GM12878 (cell line): Measurements from ENCODE around the gene EXOC4. TPM values are rescaled to one million over a fixed set of nuclear protein-coding genes. Genes with fewer than 3 reads are reported as not detected.

Experiments used
- ATAC-seq: fragments of 200-7000 bp; cut with Tn5 transposase; 3 replicates; pipeline ENCODE4 v1.9.1; 2020; ENCODE audit warnings: mild to moderate bottlenecking, moderate library complexity
- BruUV-seq: library from RNA; stranded (reverse); fragments of 400-500 nt; replicated peaks from 2 replicates; lab custom pipeline; 2021; lab: Mats Ljungman, UMichigan
- CTCF ChIA-PET: fragments of 300-600 bp; sonication (Branson Sonifier 250); formaldehyde crosslinking; extraction: SDS; loops from one replicate; lab custom pipeline; 2021; ENCODE audit warnings: inconsistent platforms; lab: Yijun Ruan, JAX
- POLR2A ChIA-PET: fragments of 350-600 bp; formaldehyde crosslinking; extraction: SDS; loops from one replicate; lab custom pipeline; 2021; ENCODE audit warnings: inconsistent platforms; lab: Charles Lee
- RAD21 ChIA-PET: fragments of 300-600 bp; sonication (Branson Sonifier 250); formaldehyde crosslinking; loops from one replicate; lab custom pipeline; 2023; ENCODE audit warnings: antibody characterized with exemption; ENCODE audit not compliant: unreplicated experiment; lab: Charles Lee
- SMC1A ChIA-PET: fragments of 300-600 bp; sonication (Branson Sonifier 250); formaldehyde crosslinking; loops from one replicate; lab custom pipeline; 2023; ENCODE audit not compliant: unreplicated experiment, uncharacterized antibody; lab: Charles Lee
- DNase-seq: peaks from one replicate; pipeline ENCODE4 v3.0.0-alpha.2; 2011; ENCODE audit warnings: low read depth, low spot score
- FAIRE-seq: peaks from 3 replicates; lab custom pipeline; 2011; peaks lifted over from hg19 to GRCh38; lab: Jason Lieb, UNC
- H2AFZ ChIP-seq: 2 replicates; pipeline ENCODE4 v1.6.0; 2011; ENCODE audit warnings: low read depth, low read length, control low read depth; ENCODE audit not compliant: control insufficient read depth
- H3K27ac ChIP-seq: 2 replicates; pipeline ENCODE4 v1.5.1; 2011; ENCODE audit warnings: control low read depth; ENCODE audit not compliant: control insufficient read depth, insufficient read depth
- H3K27me3 ChIP-seq, 2 experiments: replicated peaks in 1 of 2; 2 replicates each; pipeline versions ENCODE4 v1.6.0 to v1.6.1; 2011; ENCODE audit warnings: low read length in 1 of 2; ENCODE audit not compliant: control insufficient read depth in 2 of 2, insufficient read depth in 2 of 2
- H3K36me3 ChIP-seq, 2 experiments: 2 replicates each; pipeline ENCODE4 v1.5.1; 2011; ENCODE audit warnings: low read length in 1 of 2; ENCODE audit not compliant: control insufficient read depth in 2 of 2, insufficient read depth in 2 of 2
- H3K4me1 ChIP-seq: 2 replicates; pipeline ENCODE4 v1.6.1; 2011; ENCODE audit warnings: mild to moderate bottlenecking, low read length, moderate library complexity, mixed read lengths; ENCODE audit not compliant: control insufficient read depth, insufficient read depth
- H3K4me2 ChIP-seq: 2 replicates; pipeline ENCODE4 v1.6.0; 2011; ENCODE audit warnings: control low read depth; ENCODE audit not compliant: control insufficient read depth, insufficient read depth
- H3K4me3 ChIP-seq: fragments of 200-600 bp; sonication (generic); 2 replicates; pipeline ENCODE4 v1.5.1; 2016
- H3K79me2 ChIP-seq: 2 replicates; pipeline ENCODE4 v1.6.0; 2011; ENCODE audit warnings: low read length; ENCODE audit not compliant: control insufficient read depth, insufficient read depth
- H3K9ac ChIP-seq: 2 replicates; pipeline ENCODE4 v1.8.0; 2011; ENCODE audit warnings: low read length, control low read depth, mixed read lengths; ENCODE audit not compliant: control insufficient read depth, insufficient read depth
- H3K9me3 ChIP-seq: replicated peaks from 3 replicates; pipeline ENCODE4 v1.5.1; 2011; ENCODE audit warnings: mild to moderate bottlenecking, low read length; ENCODE audit not compliant: control insufficient read depth, insufficient read depth
- H4K20me1 ChIP-seq: 2 replicates; pipeline ENCODE4 v1.6.0; 2011; ENCODE audit not compliant: control insufficient read depth, insufficient read depth
- MEF2B ChIP-seq: fragments of 450-650 bp; IDR thresholded peaks from 2 replicates; pipeline ENCODE4 v1.6.1; 2018; ENCODE audit warnings: mild to moderate bottlenecking, moderate library complexity; ENCODE audit not compliant: partially characterized antibody, poor library complexity, severe bottlenecking
- RELA ChIP-seq: fragments of 450-650 bp; IDR thresholded peaks from 2 replicates; pipeline ENCODE4 v1.8.0; 2014; ENCODE audit warnings: borderline replicate concordance; ENCODE audit not compliant: partially characterized antibody
- SPI1 ChIP-seq: IDR thresholded peaks from 2 replicates; pipeline ENCODE4 v1.6.1; 2011; ENCODE audit warnings: low read depth, mild to moderate bottlenecking, low read length, moderate library complexity, borderline replicate concordance; ENCODE audit not compliant: insufficient read depth
- WGBS: methylation state at CpG from one replicate; pipeline ENCODE4 v1.1.6; 2016; ENCODE audit warnings: low lambda C conversion rate; ENCODE audit not compliant: insufficient replicate concordance, insufficient coverage; ENCODE audit errors: missing lambda C conversion rate; 5-methylcytosine and 5-hydroxymethylcytosine counted together
- in situ Hi-C: fragments of 300-500 bp; cut with MboI; formaldehyde crosslinking; loops from 9 replicates; pipeline ENCODE4 v1.14.3; 2018; ENCODE audit warnings: mixed read lengths
- intact Hi-C: fragments of 100-400 bp; cut with micrococcal nuclease; formaldehyde crosslinking; loops from one replicate; pipeline ENCODE4 v1.14.2; 2022; ENCODE audit not compliant: unreplicated experiment
- polyA plus RNA-seq, 11 experiments: library from polyadenylated mRNA; depleted of rRNA in 4 of 11; unstranded in 6 of 11; stranded (reverse) in 5 of 11; fragments of >200 nt; fragmentation: Nextera tagmentation in 4 of 11; fragmentation: Illumina TruSeq in 1 of 11; extraction: Ambion mirVana in 4 of 11; extraction: Trizol in 1 of 11; gene quantifications; 1 replicate in 1 of 11; 2 replicates in 10 of 11; pipeline versions ENCODE4 v1.2.1 to v1.2.3, GENCODE V29; 2011 to 2016; ENCODE audit warnings: inconsistent platforms in 2 of 11, missing spikeins in 2 of 11, low read depth in 1 of 11
- total RNA-seq, 4 experiments: library from RNA; depleted of rRNA in 3 of 4; stranded (reverse); fragments of >200 nt in 3 of 4; fragmentation: Illumina TruSeq in 1 of 4; extraction: Trizol in 1 of 4; gene quantifications; 2 replicates each; pipeline versions ENCODE4 v1.2.1 to v1.2.3, GENCODE V29; 2013 to 2021
- TF ChIP-seq, protein P1 (sequence below): fragments of 450-650 bp; IDR thresholded peaks from 2 replicates; pipeline ENCODE4 v1.6.1; 2016; ENCODE audit warnings: mild to moderate bottlenecking
- TF ChIP-seq, protein P2 (sequence below): fragments of 450-650 bp; IDR thresholded peaks from 2 replicates; pipeline ENCODE4 v1.6.1; 2016; ENCODE audit warnings: mild to moderate bottlenecking, moderate library complexity, borderline replicate concordance

The EXOC4 gene
- total and polyA plus RNA-seq, 10 of the 15 experiments (the other 5 are each of a cell fraction or from before 2014, with no cell fraction given): 13.2 to 44.5 (median 29.6) TPM

DNA sequence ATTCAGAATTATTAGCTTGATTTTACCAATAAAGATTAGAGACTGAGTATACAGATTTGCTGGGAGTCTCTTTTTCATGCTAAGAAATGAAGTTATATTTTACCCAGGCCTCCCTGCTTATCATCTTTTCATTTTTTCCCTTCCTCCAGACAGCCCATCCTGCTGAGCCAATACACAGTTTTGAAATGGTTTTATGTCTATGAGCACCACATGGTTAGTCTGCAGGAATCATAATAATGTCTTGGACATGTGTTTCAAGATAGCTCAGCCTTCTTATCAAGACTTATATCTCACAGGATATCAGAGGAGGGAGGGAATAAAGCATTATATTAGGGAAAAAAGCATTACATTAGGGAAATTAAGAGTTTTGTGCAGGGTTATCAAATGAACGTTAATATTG, 157.1 kb downstream of the EXOC4 start (continued):
- TF ChIP-seq RELA (no peak), MEF2B (no peak)
- TF ChIP-seq, protein P1, sequence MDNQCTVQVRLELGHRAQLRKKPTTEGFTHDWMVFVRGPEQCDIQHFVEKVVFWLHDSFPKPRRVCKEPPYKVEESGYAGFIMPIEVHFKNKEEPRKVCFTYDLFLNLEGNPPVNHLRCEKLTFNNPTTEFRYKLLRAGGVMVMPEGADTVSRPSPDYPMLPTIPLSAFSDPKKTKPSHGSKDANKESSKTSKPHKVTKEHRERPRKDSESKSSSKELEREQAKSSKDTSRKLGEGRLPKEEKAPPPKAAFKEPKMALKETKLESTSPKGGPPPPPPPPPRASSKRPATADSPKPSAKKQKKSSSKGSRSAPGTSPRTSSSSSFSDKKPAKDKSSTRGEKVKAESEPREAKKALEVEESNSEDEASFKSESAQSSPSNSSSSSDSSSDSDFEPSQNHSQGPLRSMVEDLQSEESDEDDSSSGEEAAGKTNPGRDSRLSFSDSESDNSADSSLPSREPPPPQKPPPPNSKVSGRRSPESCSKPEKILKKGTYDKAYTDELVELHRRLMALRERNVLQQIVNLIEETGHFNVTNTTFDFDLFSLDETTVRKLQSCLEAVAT: no peak

DNA sequence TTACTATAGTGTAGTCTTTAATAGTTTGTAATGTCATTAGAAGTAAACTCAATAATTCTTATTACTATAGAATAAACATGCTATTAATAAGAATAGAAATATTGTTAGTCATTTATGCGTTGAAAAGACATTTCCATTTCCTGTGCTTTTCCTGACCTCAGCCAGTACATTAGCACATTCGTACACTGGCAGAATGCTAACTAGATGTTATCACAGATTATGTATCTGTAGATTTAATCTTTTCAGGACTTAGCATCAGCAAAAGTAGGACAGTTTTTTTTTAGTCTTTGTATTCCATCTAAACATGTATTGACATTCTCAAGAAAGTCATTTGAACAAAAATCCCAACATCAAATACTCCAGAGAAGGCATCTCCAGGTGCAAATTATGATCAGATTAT, 158.5 kb downstream of the EXOC4 start:
- no peak for ATAC-seq
- POLR2A ChIA-PET: interaction anchor here (0.6 kb wide), 1 partner anchor 38 kb away, joined by 3 read pairs; no protein-coding TSS in a partner anchor
- WGBS: 84% methylated on average over 2 of the region's 2 CpGs
- no peak for TF ChIP-seq SPI1
- TF ChIP-seq, protein P2, sequence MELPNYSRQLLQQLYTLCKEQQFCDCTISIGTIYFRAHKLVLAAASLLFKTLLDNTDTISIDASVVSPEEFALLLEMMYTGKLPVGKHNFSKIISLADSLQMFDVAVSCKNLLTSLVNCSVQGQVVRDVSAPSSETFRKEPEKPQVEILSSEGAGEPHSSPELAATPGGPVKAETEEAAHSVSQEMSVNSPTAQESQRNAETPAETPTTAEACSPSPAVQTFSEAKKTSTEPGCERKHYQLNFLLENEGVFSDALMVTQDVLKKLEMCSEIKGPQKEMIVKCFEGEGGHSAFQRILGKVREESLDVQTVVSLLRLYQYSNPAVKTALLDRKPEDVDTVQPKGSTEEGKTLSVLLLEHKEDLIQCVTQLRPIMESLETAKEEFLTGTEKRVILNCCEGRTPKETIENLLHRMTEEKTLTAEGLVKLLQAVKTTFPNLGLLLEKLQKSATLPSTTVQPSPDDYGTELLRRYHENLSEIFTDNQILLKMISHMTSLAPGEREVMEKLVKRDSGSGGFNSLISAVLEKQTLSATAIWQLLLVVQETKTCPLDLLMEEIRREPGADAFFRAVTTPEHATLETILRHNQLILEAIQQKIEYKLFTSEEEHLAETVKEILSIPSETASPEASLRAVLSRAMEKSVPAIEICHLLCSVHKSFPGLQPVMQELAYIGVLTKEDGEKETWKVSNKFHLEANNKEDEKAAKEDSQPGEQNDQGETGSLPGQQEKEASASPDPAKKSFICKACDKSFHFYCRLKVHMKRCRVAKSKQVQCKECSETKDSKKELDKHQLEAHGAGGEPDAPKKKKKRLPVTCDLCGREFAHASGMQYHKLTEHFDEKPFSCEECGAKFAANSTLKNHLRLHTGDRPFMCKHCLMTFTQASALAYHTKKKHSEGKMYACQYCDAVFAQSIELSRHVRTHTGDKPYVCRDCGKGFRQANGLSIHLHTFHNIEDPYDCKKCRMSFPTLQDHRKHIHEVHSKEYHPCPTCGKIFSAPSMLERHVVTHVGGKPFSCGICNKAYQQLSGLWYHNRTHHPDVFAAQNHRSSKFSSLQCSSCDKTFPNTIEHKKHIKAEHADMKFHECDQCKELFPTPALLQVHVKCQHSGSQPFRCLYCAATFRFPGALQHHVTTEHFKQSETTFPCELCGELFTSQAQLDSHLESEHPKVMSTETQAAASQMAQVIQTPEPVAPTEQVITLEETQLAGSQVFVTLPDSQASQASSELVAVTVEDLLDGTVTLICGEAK: no peak
- H3K27ac ChIP-seq: no peak overlapping the region
- no peak overlapping the region for H2AFZ ChIP-seq
- CTCF ChIA-PET: no interaction called here
- H3K36me3 ChIP-seq: no peaks in the 10 kb centered on the region
- no peaks in the 10 kb centered on the region for H4K20me1 ChIP-seq
- intact Hi-C loops (no loop called here), in situ Hi-C loops (no loop called here)
- RAD21 ChIA-PET: no interaction called here
- no peak overlapping the region for H3K9ac ChIP-seq
- H3K4me1 ChIP-seq: no peaks in the 10 kb centered on the region
- no peak for FAIRE-seq
- no peaks in the 10 kb centered on the region for H3K27me3 ChIP-seq
- no peak overlapping the region for H3K4me3 ChIP-seq
- DNase-seq: no peak
- no TSS peak for BruUV-seq
- H3K9me3 ChIP-seq: no peaks in the 10 kb centered on the region
- SMC1A ChIA-PET: interaction anchor here (1.6 kb wide), 1 partner anchor 15 kb away, joined by 5 read pairs; no protein-coding TSS in a partner anchor
- no peak overlapping the region for H3K4me2 ChIP-seq
- no peaks in the 10 kb centered on the region for H3K79me2 ChIP-seq
